BJ (cell line): Measurements from ENCODE around the gene SOCS6. TPM values are rescaled to one million over a fixed set of nuclear protein-coding genes. Genes with fewer than 3 reads are reported as not detected.

Source experiments
- CTCF ChIA-PET: fragments of 350-600 bp; formaldehyde crosslinking; extraction: SDS; loops from one replicate; lab custom pipeline; 2021; ENCODE audit warnings: antibody characterized with exemption, inconsistent platforms; lab: Yijun Ruan, JAX
- POLR2A ChIA-PET: fragments of 300-600 bp; sonication (Branson Sonifier 250); formaldehyde crosslinking; extraction: SDS; loops from one replicate; lab custom pipeline; 2021; ENCODE audit warnings: antibody characterized with exemption; lab: Charles Lee
- DNase-seq: peaks from one replicate; pipeline ENCODE4 v3.0.0-alpha.2; 2011; ENCODE audit warnings: low read depth
- H3K27me3 ChIP-seq: 2 replicates; pipeline ENCODE4 v1.6.0; 2011; ENCODE audit warnings: low read length; ENCODE audit not compliant: control insufficient read depth, insufficient read depth
- H3K36me3 ChIP-seq: 2 replicates; pipeline ENCODE4 v1.5.1; 2011; ENCODE audit warnings: low read length; ENCODE audit not compliant: control insufficient read depth, insufficient read depth
- H3K4me3 ChIP-seq: 2 replicates; pipeline ENCODE4 v1.5.1; 2011; ENCODE audit warnings: low read depth, mild to moderate bottlenecking, control low read depth, low read length
- polyA plus RNA-seq: library from polyadenylated mRNA; depleted of rRNA; stranded (reverse); fragments of >200 nt; gene quantifications from 2 replicates; pipeline ENCODE4 v1.2.3, GENCODE V29; 2011
- TF ChIP-seq, protein P1 (sequence below): IDR thresholded peaks from 2 replicates; pipeline ENCODE4 v1.5.1; 2011; ENCODE audit warnings: low read depth, mild to moderate bottlenecking, control low read depth, inconsistent platforms, low read length, moderate library complexity; ENCODE audit not compliant: insufficient read depth

The SOCS6 gene
- polyA plus RNA-seq, 1 experiment = 26.7 TPM

DNA sequence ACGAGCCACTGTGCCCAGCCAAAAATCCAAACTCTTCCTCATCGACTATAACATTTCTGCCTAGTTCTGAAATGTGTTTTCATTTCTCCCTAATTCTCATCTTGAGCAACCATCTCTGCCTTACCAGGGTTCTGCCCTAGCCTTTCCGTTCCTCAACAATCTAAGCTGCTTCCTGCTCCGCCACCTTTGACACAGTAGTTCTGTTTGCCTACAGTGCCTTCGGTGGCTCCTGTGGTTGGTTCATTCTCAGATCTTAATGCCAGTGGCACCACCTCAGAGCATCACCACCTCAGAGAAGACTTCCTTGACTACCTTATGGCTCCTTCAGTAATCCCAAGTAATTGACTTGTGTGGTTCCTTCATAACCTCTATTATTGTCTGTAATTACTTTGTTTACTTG, 3.8 kb downstream of the SOCS6 start:
- no peak for DNase-seq
- no peaks in the 10 kb centered on the region for H3K27me3 ChIP-seq
- ChIA-PET POLR2A (interaction anchor here (0.8 kb wide), 1 partner anchor 121 kb away, joined by 13 read pairs; no protein-coding TSS in a partner anchor), CTCF (interaction anchor here (1.7 kb wide), 1 partner anchor 141 kb away, joined by 6 read pairs; no protein-coding TSS in a partner anchor)
- no peak overlapping the region for H3K4me3 ChIP-seq
- TF ChIP-seq, protein P1, sequence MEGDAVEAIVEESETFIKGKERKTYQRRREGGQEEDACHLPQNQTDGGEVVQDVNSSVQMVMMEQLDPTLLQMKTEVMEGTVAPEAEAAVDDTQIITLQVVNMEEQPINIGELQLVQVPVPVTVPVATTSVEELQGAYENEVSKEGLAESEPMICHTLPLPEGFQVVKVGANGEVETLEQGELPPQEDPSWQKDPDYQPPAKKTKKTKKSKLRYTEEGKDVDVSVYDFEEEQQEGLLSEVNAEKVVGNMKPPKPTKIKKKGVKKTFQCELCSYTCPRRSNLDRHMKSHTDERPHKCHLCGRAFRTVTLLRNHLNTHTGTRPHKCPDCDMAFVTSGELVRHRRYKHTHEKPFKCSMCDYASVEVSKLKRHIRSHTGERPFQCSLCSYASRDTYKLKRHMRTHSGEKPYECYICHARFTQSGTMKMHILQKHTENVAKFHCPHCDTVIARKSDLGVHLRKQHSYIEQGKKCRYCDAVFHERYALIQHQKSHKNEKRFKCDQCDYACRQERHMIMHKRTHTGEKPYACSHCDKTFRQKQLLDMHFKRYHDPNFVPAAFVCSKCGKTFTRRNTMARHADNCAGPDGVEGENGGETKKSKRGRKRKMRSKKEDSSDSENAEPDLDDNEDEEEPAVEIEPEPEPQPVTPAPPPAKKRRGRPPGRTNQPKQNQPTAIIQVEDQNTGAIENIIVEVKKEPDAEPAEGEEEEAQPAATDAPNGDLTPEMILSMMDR = no peak
- no peaks in the 10 kb centered on the region; the same call in 1 of the 2 replicates for H3K36me3 ChIP-seq

DNA sequence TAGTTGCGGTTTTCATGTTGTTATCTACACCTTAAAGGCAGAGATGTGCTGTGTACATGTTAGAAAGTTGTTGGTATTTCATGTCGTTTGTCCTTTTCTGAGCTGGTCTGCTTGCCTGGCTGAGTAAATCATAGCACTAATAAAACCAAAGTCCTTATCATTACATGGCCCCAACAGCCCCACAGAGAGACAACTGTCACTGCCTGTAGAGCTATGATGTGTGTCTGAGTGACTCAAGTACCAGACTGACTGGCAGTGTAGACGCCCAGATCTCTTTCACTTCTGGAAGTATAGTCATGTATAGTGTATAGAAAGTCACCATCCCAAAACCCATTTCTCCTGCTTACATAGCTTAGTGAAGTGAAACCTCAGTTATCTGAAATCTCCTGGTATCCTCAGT, 4.3 kb downstream of the SOCS6 start:
- TF ChIP-seq, protein P1 = no peak
- ChIA-PET CTCF (interaction anchor here (1.7 kb wide), 1 partner anchor 141 kb away, joined by 6 read pairs; no protein-coding TSS in a partner anchor), POLR2A (interaction anchor here (0.7 to 0.8 kb wide), 2 partner anchors 121 to 128 kb away, joined by 10 to 13 read pairs; no protein-coding TSS in a partner anchor)
- no peak for DNase-seq
- no peak overlapping the region for H3K4me3 ChIP-seq
- no peaks in the 10 kb centered on the region for H3K27me3 ChIP-seq
- no peaks in the 10 kb centered on the region; the same call in 1 of the 2 replicates for H3K36me3 ChIP-seq

GRCh38 chr18:70294471-70295191, 5.8 kb downstream of the SOCS6 start:
- CTCF ChIA-PET = interaction anchor here (1.1 to 1.7 kb wide), 2 partner anchors 8 to 11 kb away, joined by 3 to 4 read pairs; no protein-coding TSS in a partner anchor

GRCh38 chr18:70295192-70296188, 6.6 kb downstream of the SOCS6 start:
- TF ChIP-seq, protein P1 = no peak
- H3K36me3 ChIP-seq = no peaks in the 10 kb centered on the region; the same call in 1 of the 2 replicates
- ChIA-PET POLR2A (no interaction called here), CTCF (interaction anchor here (1.1 to 1.7 kb wide), 3 partner anchors 11 to 167 kb away, joined by 3 to 4 read pairs (median 4); no protein-coding TSS in a partner anchor)
- H3K4me3 ChIP-seq = no peak overlapping the region
- DNase-seq = no peak
- H3K27me3 ChIP-seq = no peaks in the 10 kb centered on the region

More at GRCh38 chr18:70294471-70295191, 5.8 kb downstream of the SOCS6 start:
- H3K36me3 ChIP-seq = no peaks in the 10 kb centered on the region; the same call in 1 of the 2 replicates
- no peak overlapping the region for H3K4me3 ChIP-seq
- TF ChIP-seq, protein P1 = no peak
- DNase-seq = no peak
- no peaks in the 10 kb centered on the region for H3K27me3 ChIP-seq
- POLR2A ChIA-PET = no interaction called here
